K562 (cell line): ENCODE results near the gene NME7.
A peak's percentile ranks its signal among the peaks of the same experiment; 100 is the strongest.

Experiments
- ARID2 ChIP-seq: fragments of 450-650 bp; IDR thresholded peaks from 2 replicates; pipeline ENCODE4 v1.6.1; 2017; ENCODE audit warnings: antibody characterized with exemption, mild to moderate bottlenecking
- ATF3 ChIP-seq, 2 experiments: fragments of 450-650 bp in 1 of 2; sonication (generic) in 1 of 2; formaldehyde crosslinking in 1 of 2; IDR thresholded peaks in 1 of 2; conservative IDR thresholded peaks in 1 of 2; 2 replicates each; pipeline versions ENCODE4 v1.6.1 to v1.8.1; 2016 to 2023; ENCODE audit warnings: mild to moderate bottlenecking in 2 of 2, moderate library complexity in 2 of 2, inconsistent platforms in 1 of 2, missing genetic modification reagents in 1 of 2
- GABPA ChIP-seq: fragments of 200-800 bp; sonication (Bioruptor generic); conservative IDR thresholded peaks from 2 replicates; pipeline ENCODE4 v1.6.1; 2016; ENCODE audit warnings: low read depth, missing genetic modification characterization, missing compliant biosample characterization
- PHF8 ChIP-seq: fragments of 200-600 bp; sonication (generic); IDR thresholded peaks from 2 replicates; pipeline ENCODE4 v1.6.1; 2012; ENCODE audit warnings: mixed run types, mild to moderate bottlenecking, inconsistent platforms, low read length, moderate library complexity, borderline replicate concordance
- RBM22 ChIP-seq: fragments of 200-400 bp; formaldehyde crosslinking; IDR thresholded peaks from 2 replicates; pipeline ENCODE4 v1.6.1; 2018; ENCODE audit warnings: low read length, low read depth; ENCODE audit not compliant: poor library complexity, severe bottlenecking
- RCOR1 ChIP-seq, 2 experiments: IDR thresholded peaks; 2 replicates each; pipeline ENCODE4 v1.6.1; 2012; ENCODE audit warnings: low read depth in 2 of 2, low read length in 2 of 2, borderline replicate concordance in 1 of 2, improper control_type of control experiment in 1 of 2
- ZC3H11A ChIP-seq: IDR thresholded peaks from 2 replicates; pipeline ENCODE4 v1.6.1; 2012; ENCODE audit warnings: low read depth, low read length, improper control_type of control experiment

GRCh38 chr1:169338617-169339016 lies 29.0 kb downstream of the NME7 start:
- no peak for TF ChIP-seq GABPA
- no peak for TF ChIP-seq ATF3 (IDR thresholded peaks at IDR 0.05)
- TF ChIP-seq ATF3 (CRISPR knock-in tag; conservative IDR thresholded peaks at IDR 0.05): no peak
- no peak for TF ChIP-seq PHF8
- TF ChIP-seq ARID2: no peak
- no peak for TF ChIP-seq ZC3H11A
- TF ChIP-seq RCOR1 (IDR thresholded peaks at IDR 0.05; ENCODE audit: borderline replicate concordance in 1 of 2, low read depth in 2 of 2, low read length in 2 of 2): peak in 1 of 2 experiments; percentile 59; a peak in 1 of 4 replicates
- no peak for TF ChIP-seq RBM22
